ENCODE measurements around the gene RAB6D.
"Not testable (repeated sequence)": the region's sequence is repeated elsewhere in the genome, so short reads cannot be mapped to it uniquely, and the experiment has no call there.

GRCh38 chr2:131390495-131391130, 26.6 kb upstream of the RAB6D start:
- TF ChIP-seq, protein P1, sequence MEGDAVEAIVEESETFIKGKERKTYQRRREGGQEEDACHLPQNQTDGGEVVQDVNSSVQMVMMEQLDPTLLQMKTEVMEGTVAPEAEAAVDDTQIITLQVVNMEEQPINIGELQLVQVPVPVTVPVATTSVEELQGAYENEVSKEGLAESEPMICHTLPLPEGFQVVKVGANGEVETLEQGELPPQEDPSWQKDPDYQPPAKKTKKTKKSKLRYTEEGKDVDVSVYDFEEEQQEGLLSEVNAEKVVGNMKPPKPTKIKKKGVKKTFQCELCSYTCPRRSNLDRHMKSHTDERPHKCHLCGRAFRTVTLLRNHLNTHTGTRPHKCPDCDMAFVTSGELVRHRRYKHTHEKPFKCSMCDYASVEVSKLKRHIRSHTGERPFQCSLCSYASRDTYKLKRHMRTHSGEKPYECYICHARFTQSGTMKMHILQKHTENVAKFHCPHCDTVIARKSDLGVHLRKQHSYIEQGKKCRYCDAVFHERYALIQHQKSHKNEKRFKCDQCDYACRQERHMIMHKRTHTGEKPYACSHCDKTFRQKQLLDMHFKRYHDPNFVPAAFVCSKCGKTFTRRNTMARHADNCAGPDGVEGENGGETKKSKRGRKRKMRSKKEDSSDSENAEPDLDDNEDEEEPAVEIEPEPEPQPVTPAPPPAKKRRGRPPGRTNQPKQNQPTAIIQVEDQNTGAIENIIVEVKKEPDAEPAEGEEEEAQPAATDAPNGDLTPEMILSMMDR (IDR thresholded peaks at IDR 0.05) = not testable (repeated sequence)
- TF ChIP-seq, protein P2, sequence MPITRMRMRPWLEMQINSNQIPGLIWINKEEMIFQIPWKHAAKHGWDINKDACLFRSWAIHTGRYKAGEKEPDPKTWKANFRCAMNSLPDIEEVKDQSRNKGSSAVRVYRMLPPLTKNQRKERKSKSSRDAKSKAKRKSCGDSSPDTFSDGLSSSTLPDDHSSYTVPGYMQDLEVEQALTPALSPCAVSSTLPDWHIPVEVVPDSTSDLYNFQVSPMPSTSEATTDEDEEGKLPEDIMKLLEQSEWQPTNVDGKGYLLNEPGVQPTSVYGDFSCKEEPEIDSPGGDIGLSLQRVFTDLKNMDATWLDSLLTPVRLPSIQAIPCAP (CRISPR knock-in tag; IDR thresholded peaks at IDR 0.05) = not testable (repeated sequence)
- not testable (repeated sequence) for TF ChIP-seq ZNF425 (CRISPR knock-in tag; conservative IDR thresholded peaks at IDR 0.05); ZBTB21 (CRISPR knock-in tag; IDR thresholded peaks at IDR 0.05; ENCODE audit: borderline replicate concordance); MAX (CRISPR knock-in tag; IDR thresholded peaks at IDR 0.05); MXD4 (CRISPR knock-in tag; IDR thresholded peaks at IDR 0.05; ENCODE audit: borderline replicate concordance); CREB1 (CRISPR knock-in tag; IDR thresholded peaks at IDR 0.05); MYBL2 (CRISPR knock-in tag; IDR thresholded peaks at IDR 0.05); CBFB (CRISPR knock-in tag; IDR thresholded peaks at IDR 0.05; ENCODE audit: low read depth); ZNF416 (CRISPR knock-in tag; IDR thresholded peaks at IDR 0.05)
- TF ChIP-seq, protein P3, sequence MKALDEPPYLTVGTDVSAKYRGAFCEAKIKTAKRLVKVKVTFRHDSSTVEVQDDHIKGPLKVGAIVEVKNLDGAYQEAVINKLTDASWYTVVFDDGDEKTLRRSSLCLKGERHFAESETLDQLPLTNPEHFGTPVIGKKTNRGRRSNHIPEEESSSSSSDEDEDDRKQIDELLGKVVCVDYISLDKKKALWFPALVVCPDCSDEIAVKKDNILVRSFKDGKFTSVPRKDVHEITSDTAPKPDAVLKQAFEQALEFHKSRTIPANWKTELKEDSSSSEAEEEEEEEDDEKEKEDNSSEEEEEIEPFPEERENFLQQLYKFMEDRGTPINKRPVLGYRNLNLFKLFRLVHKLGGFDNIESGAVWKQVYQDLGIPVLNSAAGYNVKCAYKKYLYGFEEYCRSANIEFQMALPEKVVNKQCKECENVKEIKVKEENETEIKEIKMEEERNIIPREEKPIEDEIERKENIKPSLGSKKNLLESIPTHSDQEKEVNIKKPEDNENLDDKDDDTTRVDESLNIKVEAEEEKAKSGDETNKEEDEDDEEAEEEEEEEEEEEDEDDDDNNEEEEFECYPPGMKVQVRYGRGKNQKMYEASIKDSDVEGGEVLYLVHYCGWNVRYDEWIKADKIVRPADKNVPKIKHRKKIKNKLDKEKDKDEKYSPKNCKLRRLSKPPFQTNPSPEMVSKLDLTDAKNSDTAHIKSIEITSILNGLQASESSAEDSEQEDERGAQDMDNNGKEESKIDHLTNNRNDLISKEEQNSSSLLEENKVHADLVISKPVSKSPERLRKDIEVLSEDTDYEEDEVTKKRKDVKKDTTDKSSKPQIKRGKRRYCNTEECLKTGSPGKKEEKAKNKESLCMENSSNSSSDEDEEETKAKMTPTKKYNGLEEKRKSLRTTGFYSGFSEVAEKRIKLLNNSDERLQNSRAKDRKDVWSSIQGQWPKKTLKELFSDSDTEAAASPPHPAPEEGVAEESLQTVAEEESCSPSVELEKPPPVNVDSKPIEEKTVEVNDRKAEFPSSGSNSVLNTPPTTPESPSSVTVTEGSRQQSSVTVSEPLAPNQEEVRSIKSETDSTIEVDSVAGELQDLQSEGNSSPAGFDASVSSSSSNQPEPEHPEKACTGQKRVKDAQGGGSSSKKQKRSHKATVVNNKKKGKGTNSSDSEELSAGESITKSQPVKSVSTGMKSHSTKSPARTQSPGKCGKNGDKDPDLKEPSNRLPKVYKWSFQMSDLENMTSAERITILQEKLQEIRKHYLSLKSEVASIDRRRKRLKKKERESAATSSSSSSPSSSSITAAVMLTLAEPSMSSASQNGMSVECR (CRISPR knock-in tag; IDR thresholded peaks at IDR 0.05; ENCODE audit: borderline replicate concordance) = not testable (repeated sequence)
- TF ChIP-seq, protein P4, sequence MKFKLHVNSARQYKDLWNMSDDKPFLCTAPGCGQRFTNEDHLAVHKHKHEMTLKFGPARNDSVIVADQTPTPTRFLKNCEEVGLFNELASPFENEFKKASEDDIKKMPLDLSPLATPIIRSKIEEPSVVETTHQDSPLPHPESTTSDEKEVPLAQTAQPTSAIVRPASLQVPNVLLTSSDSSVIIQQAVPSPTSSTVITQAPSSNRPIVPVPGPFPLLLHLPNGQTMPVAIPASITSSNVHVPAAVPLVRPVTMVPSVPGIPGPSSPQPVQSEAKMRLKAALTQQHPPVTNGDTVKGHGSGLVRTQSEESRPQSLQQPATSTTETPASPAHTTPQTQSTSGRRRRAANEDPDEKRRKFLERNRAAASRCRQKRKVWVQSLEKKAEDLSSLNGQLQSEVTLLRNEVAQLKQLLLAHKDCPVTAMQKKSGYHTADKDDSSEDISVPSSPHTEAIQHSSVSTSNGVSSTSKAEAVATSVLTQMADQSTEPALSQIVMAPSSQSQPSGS (CRISPR knock-in tag; IDR thresholded peaks at IDR 0.05; ENCODE audit: borderline replicate concordance, low read depth) = not testable (repeated sequence)
